ENCODE data around the gene OR10G6.
"Not testable (repeated sequence)": the region's sequence is repeated elsewhere in the genome, so short reads cannot be mapped to it uniquely, and the experiment has no call there.

Gene OR10G6

GRCh38 chr11:123995119-123995518 is at the start of gene OR10G6:
Gene OR10G6 (minus strand): TSS chr11:123995161. CDS start chr11:123995161, 0 bp downstream.
- H3K4me1 Mint-ChIP-seq, result no peaks in the 10 kb centered on the region
- no peaks in the 10 kb centered on the region for H3K27me3 Mint-ChIP-seq
- H3K36me3 Mint-ChIP-seq, result no peaks in the 10 kb centered on the region

GRCh38 chr11:124043420-124043819 is 48.5 kb upstream of the OR10G6 start:
- H3K36me3 Mint-ChIP-seq, result no peaks in the 10 kb centered on the region
- no peak overlapping the region for H3K4me3 Mint-ChIP-seq
- H3K9me3 Mint-ChIP-seq, result no peaks in the 10 kb centered on the region
- peaks cover 4% of the 10 kb centered on the region for H3K27me3 Mint-ChIP-seq
- no peaks in the 10 kb centered on the region for H3K4me1 Mint-ChIP-seq
- no peak overlapping the region for H3K27ac Mint-ChIP-seq

More at GRCh38 chr11:123995119-123995518, at the start of gene OR10G6:
- H3K9me3 Mint-ChIP-seq, result no peaks in the 10 kb centered on the region
- no peak within 1 kb of the TSS for H3K4me3 Mint-ChIP-seq
- no peak within 1 kb of the TSS for H3K27ac Mint-ChIP-seq

GRCh38 chr11:124041254-124041653 is 46.3 kb upstream of the OR10G6 start, which contains the start of gene OR10G7:
Gene OR10G7 (minus strand): TSS chr11:124041325. CDS start chr11:124039001, 2,324 bp downstream.
- Mint-ChIP-seq H3K4me1 (no peaks in the 10 kb centered on the region), H3K9me3 (no peaks in the 10 kb centered on the region), H3K27me3 (peaks cover 7% of the 10 kb centered on the region), H3K4me3 (no peak within 1 kb of the TSS), H3K27ac (no peak within 1 kb of the TSS), H3K36me3 (no peaks in the 10 kb centered on the region)

GRCh38 chr11:124039557-124039956 is 44.6 kb upstream of the OR10G6 start:
- Mint-ChIP-seq H3K9me3 (no peaks in the 10 kb centered on the region), H3K27me3 (peaks cover 6% of the 10 kb centered on the region), H3K36me3 (no peaks in the 10 kb centered on the region), H3K4me1 (no peaks in the 10 kb centered on the region), H3K27ac (no peak overlapping the region), H3K4me3 (no peak overlapping the region)

GRCh38 chr11:124036666-124037065 is 41.7 kb upstream of the OR10G6 start:
- Mint-ChIP-seq H3K4me3 (no peak overlapping the region), H3K27me3 (peaks cover 8% of the 10 kb centered on the region), H3K9me3 (no peaks in the 10 kb centered on the region), H3K27ac (no peak overlapping the region), H3K4me1 (no peaks in the 10 kb centered on the region), H3K36me3 (no peaks in the 10 kb centered on the region)

GRCh38 chr11:124026498-124026897 is 31.5 kb upstream of the OR10G6 start, which contains the start of gene OR10G8:
Gene OR10G8 (plus strand): TSS chr11:124026798. CDS start chr11:124029623, 2,825 bp downstream.
- Mint-ChIP-seq H3K36me3 (no peaks in the 10 kb centered on the region), H3K4me3 (no peak within 1 kb of the TSS), H3K27me3 (no peaks in the 10 kb centered on the region), H3K27ac (no peak within 1 kb of the TSS), H3K9me3 (no peaks in the 10 kb centered on the region), H3K4me1 (no peaks in the 10 kb centered on the region)

GRCh38 chr11:124015837-124016236 is 20.9 kb upstream of the OR10G6 start:
- not testable (repeated sequence) for H3K36me3 Mint-ChIP-seq, H3K4me1 Mint-ChIP-seq

GRCh38 chr11:124012697-124013096 is 17.7 kb upstream of the OR10G6 start, which contains the start of gene OR10G4:
Gene OR10G4 (plus strand): TSS chr11:124012997. CDS start chr11:124015575, 2,578 bp downstream.
- Mint-ChIP-seq H3K27ac (no peak within 1 kb of the TSS), H3K4me1 (no peaks in the 10 kb centered on the region), H3K27me3 (peaks cover 6% of the 10 kb centered on the region)

More at GRCh38 chr11:124015837-124016236, 20.9 kb upstream of the OR10G6 start:
- H3K27me3 Mint-ChIP-seq, H3K27ac Mint-ChIP-seq, H3K9me3 Mint-ChIP-seq, H3K4me3 Mint-ChIP-seq: not testable (repeated sequence)

GRCh38 chr11:123979311-123979710 is 15.7 kb downstream of the OR10G6 start:
- H3K36me3 Mint-ChIP-seq, result no peaks in the 10 kb centered on the region
- no peak overlapping the region for H3K27ac Mint-ChIP-seq
- H3K4me3 Mint-ChIP-seq, result no peak overlapping the region
- H3K4me1 Mint-ChIP-seq, result no peaks in the 10 kb centered on the region
- H3K9me3 Mint-ChIP-seq, result no peaks in the 10 kb centered on the region
- peaks cover 1% of the 10 kb centered on the region for H3K27me3 Mint-ChIP-seq

More at GRCh38 chr11:124012697-124013096, 17.7 kb upstream of the OR10G6 start, which contains the start of gene OR10G4:
- no peaks in the 10 kb centered on the region for H3K9me3 Mint-ChIP-seq
- H3K4me3 Mint-ChIP-seq, result no peak within 1 kb of the TSS
- H3K36me3 Mint-ChIP-seq, result no peaks in the 10 kb centered on the region

GRCh38 chr11:123977731-123978347 is 17.1 kb downstream of the OR10G6 start, which contains the start of gene OR10S1:
Gene OR10S1 (minus strand): TSS chr11:123977781. CDS start chr11:123977664, 117 bp downstream.
- Mint-ChIP-seq H3K36me3 (no peaks in the 10 kb centered on the region), H3K4me3 (no peak within 1 kb of the TSS), H3K9me3 (no peaks in the 10 kb centered on the region), H3K27ac (no peak within 1 kb of the TSS), H3K27me3 (peaks cover 1% of the 10 kb centered on the region), H3K4me1 (no peaks in the 10 kb centered on the region)

GRCh38 chr11:123976770-123977560 is 18.0 kb downstream of the OR10G6 start:
- no peaks in the 10 kb centered on the region for H3K4me1 Mint-ChIP-seq
- no peaks in the 10 kb centered on the region for H3K9me3 Mint-ChIP-seq
- no peaks in the 10 kb centered on the region for H3K36me3 Mint-ChIP-seq
- H3K27ac Mint-ChIP-seq, result no peak overlapping the region
- peaks cover 1% of the 10 kb centered on the region for H3K27me3 Mint-ChIP-seq
- H3K4me3 Mint-ChIP-seq, result no peak overlapping the region

GRCh38 chr11:123973816-123974215 is 21.1 kb downstream of the OR10G6 start:
- H3K4me3 Mint-ChIP-seq, result no peak overlapping the region
- H3K4me1 Mint-ChIP-seq, result no peaks in the 10 kb centered on the region
- no peaks in the 10 kb centered on the region for H3K9me3 Mint-ChIP-seq
- no peaks in the 10 kb centered on the region for H3K36me3 Mint-ChIP-seq
- no peak overlapping the region for H3K27ac Mint-ChIP-seq
- H3K27me3 Mint-ChIP-seq, result no peaks in the 10 kb centered on the region

- no peaks in the 10 kb centered on the region for H3K4me1 Mint-ChIP-seq
- H3K4me3 Mint-ChIP-seq, result no peak overlapping the region
- H3K9me3 Mint-ChIP-seq, result peaks cover 6% of the 10 kb centered on the region
- peaks cover 5% of the 10 kb centered on the region for H3K27me3 Mint-ChIP-seq
- no peaks in the 10 kb centered on the region for H3K36me3 Mint-ChIP-seq
- no peak overlapping the region for H3K27ac Mint-ChIP-seq
Observed at GRCh38 chr11:123956752-123957151, 38.2 kb downstream of the OR10G6 start.

GRCh38 chr11:123945132-123945531 is 49.8 kb downstream of the OR10G6 start:
- Mint-ChIP-seq H3K36me3 (no peaks in the 10 kb centered on the region), H3K9me3 (no peaks in the 10 kb centered on the region), H3K4me3 (no peak overlapping the region), H3K27me3 (peaks cover 10% of the 10 kb centered on the region), H3K27ac (no peak overlapping the region), H3K4me1 (no peaks in the 10 kb centered on the region)

Measured in activated naive CD4-positive, alpha-beta T cell treated with anti-CD3 and anti-CD28 coated beads, Interleukin-2, amount 50 U/mL, for 24 hours (primary cell).